H9 (cell line): Measurements from ENCODE around the gene COL27A1. TPM values are rescaled to one million over a fixed set of nuclear protein-coding genes. Genes with fewer than 3 reads are reported as not detected.

Experiments used
- DNase-seq: peaks from one replicate; pipeline ENCODE4 v3.0.0-alpha.2; 2017
- H2AFZ ChIP-seq: one replicate; pipeline ENCODE4 v1.6.1; 2013; ENCODE audit warnings: mild to moderate bottlenecking, low read length, control low read depth, moderate library complexity
- H2AK5ac ChIP-seq: 2 replicates; pipeline ENCODE4 v1.6.1; 2013; ENCODE audit warnings: low read length, control low read depth, mixed read lengths; ENCODE audit not compliant: insufficient read length
- H2BK120ac ChIP-seq: one replicate; pipeline ENCODE4 v1.6.1; 2013; ENCODE audit warnings: low read depth, mild to moderate bottlenecking, low read length, control low read depth, inconsistent platforms; ENCODE audit not compliant: poor library complexity, severe bottlenecking
- H2BK12ac ChIP-seq: 2 replicates; pipeline ENCODE4 v1.6.1; 2013; ENCODE audit warnings: low read length, control low read depth, mixed read lengths, low read depth; ENCODE audit not compliant: insufficient read length
- H2BK15ac ChIP-seq: 2 replicates; pipeline ENCODE4 v1.6.1; 2013; ENCODE audit warnings: low read depth, low read length, control low read depth
- H2BK20ac ChIP-seq: one replicate; pipeline ENCODE4 v1.6.1; 2013; ENCODE audit warnings: low read depth, mild to moderate bottlenecking, low read length, control low read depth, inconsistent platforms; ENCODE audit not compliant: poor library complexity, severe bottlenecking
- H2BK5ac ChIP-seq: 2 replicates; pipeline ENCODE4 v1.6.1; 2013; ENCODE audit warnings: low read length, control low read depth, mixed read lengths; ENCODE audit not compliant: insufficient read length
- H3K14ac ChIP-seq: 2 replicates; pipeline ENCODE4 v1.6.1; 2013; ENCODE audit warnings: low read length, control low read depth; ENCODE audit not compliant: insufficient read depth
- H3K18ac ChIP-seq: 2 replicates; pipeline ENCODE4 v1.6.1; 2013; ENCODE audit warnings: low read depth, mild to moderate bottlenecking, mixed read lengths, low read length, control low read depth; ENCODE audit not compliant: insufficient read length
- H3K23ac ChIP-seq: 2 replicates; pipeline ENCODE4 v1.6.1; 2013; ENCODE audit warnings: low read length, control low read depth, mixed read lengths, low read depth; ENCODE audit not compliant: insufficient read length
- H3K23me2 ChIP-seq: 2 replicates; pipeline ENCODE4 v1.6.1; 2013; ENCODE audit warnings: low read depth, mild to moderate bottlenecking, mixed read lengths, low read length, control low read depth; ENCODE audit not compliant: insufficient read length, poor library complexity, severe bottlenecking
- H3K27ac ChIP-seq: 2 replicates; pipeline ENCODE4 v1.5.1; 2013; ENCODE audit warnings: low read length, control low read depth, mixed read lengths, low read depth; ENCODE audit not compliant: insufficient read length
- H3K27me3 ChIP-seq: 2 replicates; pipeline ENCODE4 v1.6.1; 2013; ENCODE audit warnings: low read length, control low read depth, inconsistent platforms; ENCODE audit not compliant: insufficient read depth
- H3K4ac ChIP-seq: 2 replicates; pipeline ENCODE4 v1.6.1; 2013; ENCODE audit warnings: low read depth, mild to moderate bottlenecking, control low read depth, inconsistent platforms, low read length, moderate library complexity
- H3K4me1 ChIP-seq: 2 replicates; pipeline ENCODE4 v1.6.1; 2013; ENCODE audit warnings: low read length, control low read depth, inconsistent platforms; ENCODE audit not compliant: insufficient read depth
- H3K4me2 ChIP-seq: 2 replicates; pipeline ENCODE4 v1.6.1; 2013; ENCODE audit warnings: low read length, control low read depth, mixed read lengths; ENCODE audit not compliant: insufficient read length, insufficient read depth
- H3K56ac ChIP-seq: 2 replicates; pipeline ENCODE4 v1.6.1; 2013; ENCODE audit warnings: low read depth, mild to moderate bottlenecking, mixed read lengths, low read length, control low read depth; ENCODE audit not compliant: insufficient read length
- H3K79me1 ChIP-seq: 2 replicates; pipeline ENCODE4 v1.6.1; 2013; ENCODE audit warnings: low read depth, mild to moderate bottlenecking, moderate library complexity, low read length, control low read depth, inconsistent platforms; ENCODE audit not compliant: insufficient read depth, poor library complexity, severe bottlenecking
- H3K79me2 ChIP-seq: 2 replicates; pipeline ENCODE4 v1.6.1; 2013; ENCODE audit warnings: low read length, control low read depth, inconsistent platforms; ENCODE audit not compliant: insufficient read depth
- H3K9ac ChIP-seq: 2 replicates; pipeline ENCODE4 v1.6.1; 2013; ENCODE audit warnings: low read length, control low read depth, mixed read lengths; ENCODE audit not compliant: insufficient read length; ENCODE audit errors: extremely low read depth
- H3K9me3 ChIP-seq: one replicate; pipeline ENCODE4 v1.6.1; 2013; ENCODE audit warnings: low read depth, low read length, inconsistent platforms; ENCODE audit not compliant: control insufficient read depth
- H3T11ph ChIP-seq: one replicate; pipeline ENCODE4 v1.6.1; 2013; ENCODE audit warnings: mild to moderate bottlenecking, low read length, control low read depth, inconsistent platforms
- H4K20me1 ChIP-seq: one replicate; pipeline ENCODE4 v1.6.1; 2013; ENCODE audit not compliant: control insufficient read depth, insufficient read length, insufficient read depth
- H4K5ac ChIP-seq: 2 replicates; pipeline ENCODE4 v1.6.1; 2013; ENCODE audit warnings: low read depth, mild to moderate bottlenecking, mixed read lengths, low read length, control low read depth; ENCODE audit not compliant: insufficient read length
- H4K8ac ChIP-seq: replicated peaks from 2 replicates; pipeline ENCODE4 v1.6.1; 2013; ENCODE audit warnings: low read length, control low read depth, mixed read lengths, low read depth; ENCODE audit not compliant: insufficient read length
- H4K91ac ChIP-seq: 2 replicates; pipeline ENCODE4 v1.6.1; 2013; ENCODE audit warnings: low read depth, mild to moderate bottlenecking, moderate library complexity, mixed read lengths, low read length, control low read depth; ENCODE audit not compliant: insufficient read length
- H3K27ac Mint-ChIP-seq, 3 experiments: 2 replicates in 2 of 3; 3 replicates in 1 of 3; pipeline ENCODE4 v1.8.0; 2020 to 2021; ENCODE audit warnings: mixed read lengths in 3 of 3, mild to moderate bottlenecking in 1 of 3, moderate library complexity in 1 of 3
- H3K27me3 Mint-ChIP-seq: 2 replicates; pipeline ENCODE4 v1.8.0; 2021; ENCODE audit warnings: low read depth, mild to moderate bottlenecking, moderate library complexity, mixed read lengths
- H3K36me3 Mint-ChIP-seq, 3 experiments: 2 replicates in 2 of 3; 3 replicates in 1 of 3; pipeline ENCODE4 v1.8.0; 2020 to 2021; ENCODE audit warnings: low read depth in 3 of 3, mixed read lengths in 3 of 3; ENCODE audit not compliant: insufficient read depth in 1 of 3
- H3K4me1 Mint-ChIP-seq, 2 experiments: 2 replicates each; pipeline ENCODE4 v1.8.0; 2020; ENCODE audit warnings: mixed read lengths in 2 of 2
- H3K4me3 Mint-ChIP-seq, 2 experiments: 2 replicates in 1 of 2; 3 replicates in 1 of 2; pipeline ENCODE4 v1.8.0; 2020 to 2021; ENCODE audit warnings: mild to moderate bottlenecking in 2 of 2, mixed read lengths in 2 of 2, moderate library complexity in 1 of 2
- H3K9me3 Mint-ChIP-seq, 2 experiments: 2 replicates in 1 of 2; 3 replicates in 1 of 2; pipeline ENCODE4 v1.8.0; 2020; ENCODE audit warnings: mild to moderate bottlenecking in 2 of 2, mixed read lengths in 2 of 2, moderate library complexity in 1 of 2
- CTCF ChIP-seq: fragments of 200-600 bp; sonication (generic); conservative IDR thresholded peaks from 3 replicates; pipeline ENCODE4 v1.8.0; 2021; ENCODE audit warnings: antibody characterized with exemption, mild to moderate bottlenecking
- WGBS: extraction: QIAGEN DNeasy Blood & Tissue Kit; methylation state at CpG from one replicate; pipeline ENCODE4 v1.1.7; 2013; ENCODE audit warnings: missing lambda C conversion rate, low lambda C conversion rate, mixed read lengths; ENCODE audit not compliant: insufficient read length; ENCODE audit errors: extremely low coverage; 5-methylcytosine and 5-hydroxymethylcytosine counted together
- total RNA-seq: library from RNA; stranded (reverse); gene quantifications from 2 replicates; pipeline ENCODE4 v1.2.1, GENCODE V29; 2021

The COL27A1 gene
- total RNA-seq, 1 experiment from 2014 or later, result 17.9 TPM

GRCh38 chr9:114230068-114230467, 74.7 kb downstream of the COL27A1 start:
- Histone ChIP-seq H3K4me1 (peaks cover 2% of the 10 kb centered on the region; the same call in 1 of the 2 replicates), H2AK5ac (no peak overlapping the region), H4K91ac (no peak overlapping the region), H3K56ac (no peak overlapping the region), H3K9me3 (no peaks in the 10 kb centered on the region), H3K23me2 (no peaks in the 10 kb centered on the region), H4K8ac (no peak overlapping the region), H3K14ac (no peak overlapping the region), H3K18ac (no peak overlapping the region), H2BK12ac (no peak overlapping the region), H4K20me1 (no peaks in the 10 kb centered on the region), H3K79me1 (no peaks in the 10 kb centered on the region), H2BK5ac (no peak overlapping the region), H3T11ph (no peak overlapping the region), H3K27ac (no peak overlapping the region), H3K4me2 (no peak overlapping the region), H3K27me3 (no peaks in the 10 kb centered on the region), H2BK20ac (no peak overlapping the region), H3K79me2 (no peaks in the 10 kb centered on the region), H3K9ac (no peak overlapping the region), H2BK15ac (no peak overlapping the region), H2AFZ (no peak overlapping the region), H4K5ac (no peak overlapping the region), H3K23ac (no peak overlapping the region), H3K4ac (no peak overlapping the region), H2BK120ac (no peak overlapping the region)
- H3K9me3 Mint-ChIP-seq, result no peaks in the 10 kb centered on the region; a peak in 1 of 5 replicates
- DNase-seq, result no peak
- peaks cover 20 to 40% of the 10 kb centered on the region in 2 experiments for H3K4me1 Mint-ChIP-seq
- H3K27ac Mint-ChIP-seq, result peak overlapping the region in 1 of 3 experiments; percentile 79; a peak in 3 of 7 replicates
- H3K27me3 Mint-ChIP-seq, result peaks cover 5% of the 10 kb centered on the region
- no peak overlapping the region for H3K4me3 Mint-ChIP-seq
- no peaks in the 10 kb centered on the region for H3K36me3 Mint-ChIP-seq
- TF ChIP-seq CTCF, result no peak
- WGBS, result no CpG with 5 or more reads among the region's 8 CpGs
